Ramos (cell line): ENCODE results near the gene PLEKHA7.
"Not testable (repeated sequence)": the region's sequence is repeated elsewhere in the genome, so short reads cannot be mapped to it uniquely, and the experiment has no call there.

Experiments
- in situ Hi-C: fragments of 300-500 bp; cut with MboI; formaldehyde crosslinking; loops from one replicate; pipeline ENCODE4 v1.14.3; 2022; ENCODE audit warnings: low sequenced_read_pairs; ENCODE audit not compliant: unreplicated experiment

Gene PLEKHA7

DNA sequence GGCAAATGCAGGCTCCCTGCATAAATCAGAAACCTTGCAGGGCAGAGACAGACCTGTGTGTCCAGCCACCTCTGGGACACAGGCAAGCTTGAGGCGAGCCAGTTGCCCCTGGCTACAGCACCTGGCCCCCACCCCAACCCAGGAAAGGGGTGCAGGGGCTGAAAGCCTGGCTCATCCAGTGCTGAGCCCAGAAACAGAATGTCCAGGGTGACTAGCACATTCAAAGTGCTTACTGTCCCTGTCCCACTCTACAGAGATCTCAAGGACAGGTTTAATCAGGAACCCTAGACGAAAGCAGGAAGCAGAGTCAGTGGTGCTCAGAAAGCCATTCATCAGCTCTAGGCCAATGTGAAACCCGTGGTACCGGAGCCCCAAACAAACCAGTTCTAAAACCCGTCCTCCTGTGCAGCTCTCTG lies 31.9 kb downstream of the PLEKHA7 start:
- in situ Hi-C loops = no loop called here

DNA sequence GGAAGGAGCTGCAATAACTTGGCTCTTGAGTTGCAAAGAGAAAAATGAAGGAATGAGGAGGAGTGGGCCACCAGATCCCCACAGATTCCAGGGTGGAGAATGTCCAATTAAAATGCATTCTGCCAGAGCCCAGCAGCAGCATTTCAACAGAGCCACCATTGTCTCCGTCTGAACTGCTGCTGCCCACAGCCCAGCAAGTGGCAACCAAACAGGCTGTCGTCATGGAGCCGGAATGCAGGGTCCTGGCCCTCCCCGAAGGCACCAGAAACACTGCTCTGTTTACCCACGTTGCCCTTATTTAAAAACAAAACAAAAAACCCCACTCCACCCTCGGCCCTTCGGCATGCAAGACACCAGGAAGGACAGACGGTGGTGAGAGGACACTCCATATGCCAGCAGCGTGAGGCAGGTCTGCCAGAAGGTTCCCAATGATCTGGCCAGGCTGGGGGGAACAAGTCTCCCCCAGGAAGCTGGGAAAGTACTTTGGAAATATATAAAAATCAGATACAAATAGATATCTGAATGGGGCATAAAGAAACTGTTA lies 32.5 kb downstream of the PLEKHA7 start:
- in situ Hi-C loops = no loop called here

DNA sequence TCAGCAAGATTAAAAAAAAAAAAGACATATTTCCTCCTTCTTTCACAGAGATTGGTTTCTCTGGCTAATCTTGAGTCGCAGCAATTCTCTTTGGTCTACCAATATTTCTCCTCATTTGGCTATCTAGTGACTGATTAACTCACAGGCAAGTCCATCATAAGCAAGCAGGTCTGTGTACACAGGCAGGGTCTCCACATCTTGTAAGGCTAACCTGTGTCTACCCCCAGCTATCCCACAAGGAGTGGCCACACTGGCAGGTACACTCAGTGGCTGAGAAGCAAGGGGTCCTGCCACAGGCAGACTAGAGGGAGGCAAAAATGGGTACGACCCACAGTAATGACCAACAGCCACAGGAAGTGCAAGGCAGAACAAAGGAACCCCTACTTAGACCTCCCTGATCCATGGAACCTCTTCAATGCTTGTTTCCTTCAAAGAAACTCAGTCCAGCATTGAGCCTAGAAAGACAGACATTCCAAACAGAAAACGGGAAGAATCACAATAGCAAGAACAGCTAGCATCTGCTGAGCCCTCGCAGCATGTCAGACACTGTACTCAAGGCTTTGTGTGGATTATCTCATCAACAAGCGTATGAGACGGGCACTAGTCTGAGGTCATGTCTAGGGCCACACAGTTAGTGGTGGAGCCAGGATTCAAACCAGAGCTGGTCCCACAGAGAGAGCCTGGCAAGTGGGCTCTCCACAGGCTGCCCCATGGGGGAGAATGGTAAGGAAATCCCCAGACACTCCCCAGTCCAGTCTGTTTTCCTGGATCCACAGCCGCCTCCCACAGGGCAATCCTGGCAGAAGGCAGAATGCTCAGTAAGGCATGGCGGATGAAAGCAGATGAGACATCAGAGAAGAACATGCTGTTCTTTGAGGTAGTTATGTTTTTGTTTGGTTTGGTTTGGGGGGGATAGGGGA lies 34.3 kb downstream of the PLEKHA7 start:
- in situ Hi-C loops = no loop called here

DNA sequence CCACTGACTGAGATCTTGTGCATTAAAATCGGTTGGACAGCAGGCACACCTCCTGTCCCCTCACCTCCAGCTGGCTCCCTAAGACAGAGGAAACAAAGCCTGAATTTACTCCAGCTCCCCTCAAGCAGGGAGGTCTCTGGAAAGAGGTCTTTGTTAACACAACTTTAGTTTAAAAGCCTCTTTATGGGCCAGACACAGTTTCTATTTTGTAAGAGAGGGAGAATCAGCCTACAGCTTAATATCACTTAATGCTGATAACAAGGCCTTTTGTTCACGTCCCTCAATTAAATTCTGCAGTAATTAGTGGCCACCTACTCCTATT lies 36.3 kb downstream of the PLEKHA7 start:
- in situ Hi-C loops = no loop called here

DNA sequence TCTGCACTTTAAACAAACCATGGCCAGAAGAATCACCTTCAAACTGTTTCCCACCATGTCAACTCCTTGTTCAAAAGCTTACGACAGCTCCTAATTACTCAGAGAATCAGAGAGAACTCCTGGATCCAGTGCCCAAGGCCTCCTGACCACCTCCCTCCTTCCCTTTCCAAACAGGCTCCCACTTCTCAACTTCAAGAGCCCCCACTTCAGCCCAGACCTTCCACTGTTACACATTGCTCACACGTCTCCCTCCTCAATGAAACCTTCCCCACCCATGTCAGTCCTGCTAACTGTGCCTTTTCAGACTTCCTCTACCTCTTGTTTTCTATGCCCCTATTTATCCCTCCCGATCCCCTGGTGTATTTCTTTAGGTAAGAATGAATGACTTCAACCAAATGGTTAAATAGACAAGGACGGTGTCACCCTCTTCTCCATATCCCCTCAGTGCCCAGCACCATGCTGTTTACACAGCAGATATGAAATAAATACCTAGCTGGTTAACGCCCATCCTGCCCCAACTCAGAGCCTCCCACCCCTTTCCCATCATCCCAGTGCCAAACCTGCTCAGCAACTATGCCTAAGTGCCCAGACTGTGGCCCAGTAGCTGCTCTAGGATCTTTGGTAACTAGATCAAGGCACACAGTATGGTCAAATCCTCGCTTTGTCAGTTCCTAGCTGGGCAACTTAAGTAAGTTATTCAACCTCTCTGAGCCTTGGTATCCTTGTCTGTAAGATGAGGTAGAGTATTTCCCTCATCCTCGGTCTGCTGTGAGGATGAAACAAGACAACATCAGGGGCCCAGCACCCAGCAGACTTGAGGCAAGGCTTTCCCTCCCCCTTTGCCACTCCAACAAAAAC lies 36.8 kb downstream of the PLEKHA7 start:
- in situ Hi-C loops = no loop called here

DNA sequence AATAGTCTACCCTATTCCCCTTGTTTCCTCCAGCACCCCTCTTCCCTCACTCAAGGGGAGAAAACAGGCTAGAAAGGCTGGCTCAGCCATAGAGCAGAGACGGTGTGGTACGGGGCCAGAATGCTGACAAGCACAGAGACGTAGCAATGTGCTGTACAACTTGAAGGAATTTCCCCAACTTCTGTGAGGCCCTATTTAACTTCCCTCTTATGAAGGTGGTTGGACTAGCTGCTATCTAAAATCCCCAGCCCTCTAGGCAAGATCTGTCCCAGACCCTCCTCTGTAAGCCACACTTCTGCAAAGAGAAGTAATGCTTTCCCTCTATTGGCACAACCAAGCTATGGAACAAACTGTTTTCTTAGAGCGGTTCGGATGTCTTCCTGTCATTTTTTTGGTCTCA lies 37.8 kb downstream of the PLEKHA7 start:
- in situ Hi-C loops = no loop called here

DNA sequence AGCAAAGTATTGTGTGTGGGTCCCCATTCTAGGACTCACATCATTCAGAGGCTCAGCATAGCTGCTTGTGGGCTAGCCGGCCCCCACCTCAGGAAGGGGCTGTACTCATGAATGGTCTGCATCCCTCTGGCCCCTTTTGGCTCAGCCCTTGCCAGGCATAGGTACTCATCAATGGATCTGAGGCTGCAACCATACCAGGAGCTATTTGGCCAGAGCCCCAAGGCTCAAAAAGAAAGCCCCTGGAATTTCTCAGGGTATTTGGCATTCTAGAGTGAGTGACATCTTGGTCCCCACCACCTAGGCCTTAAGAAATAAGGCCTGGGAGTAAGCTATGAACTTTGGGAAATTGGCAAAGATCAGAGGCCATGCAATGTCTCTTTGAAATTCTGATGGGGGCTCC lies 38.3 kb downstream of the PLEKHA7 start:
- in situ Hi-C loops = no loop called here

DNA sequence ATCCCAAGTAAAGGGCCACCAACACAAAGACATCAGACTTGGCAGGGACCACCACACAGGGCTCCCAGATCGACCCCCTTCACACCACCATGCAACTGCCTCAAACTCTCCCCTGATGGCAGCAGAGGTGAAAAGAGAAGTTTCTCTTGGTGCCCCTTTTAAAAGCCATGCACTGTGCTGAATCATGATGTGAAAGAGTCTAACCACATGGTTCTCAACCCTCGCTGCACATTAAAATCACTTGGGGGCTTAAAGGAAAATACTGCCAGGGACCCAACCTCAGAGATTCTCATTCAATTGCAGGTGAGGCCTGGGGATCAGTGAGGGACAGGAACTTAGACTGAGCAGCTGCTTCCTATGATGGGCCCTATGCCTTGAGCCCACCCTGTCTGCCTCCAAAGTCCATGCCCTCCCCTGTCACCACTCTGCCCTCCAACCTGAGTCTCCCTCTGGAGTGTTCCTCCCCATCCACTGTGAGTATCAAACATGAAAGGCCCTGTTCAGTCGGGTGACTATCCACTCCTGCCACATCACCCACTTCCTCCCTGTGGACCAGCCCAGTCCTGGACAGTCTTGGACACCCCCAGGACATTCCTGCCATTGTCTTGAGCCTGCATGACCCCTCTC lies 40.8 kb downstream of the PLEKHA7 start:
- in situ Hi-C loops = no loop called here

DNA sequence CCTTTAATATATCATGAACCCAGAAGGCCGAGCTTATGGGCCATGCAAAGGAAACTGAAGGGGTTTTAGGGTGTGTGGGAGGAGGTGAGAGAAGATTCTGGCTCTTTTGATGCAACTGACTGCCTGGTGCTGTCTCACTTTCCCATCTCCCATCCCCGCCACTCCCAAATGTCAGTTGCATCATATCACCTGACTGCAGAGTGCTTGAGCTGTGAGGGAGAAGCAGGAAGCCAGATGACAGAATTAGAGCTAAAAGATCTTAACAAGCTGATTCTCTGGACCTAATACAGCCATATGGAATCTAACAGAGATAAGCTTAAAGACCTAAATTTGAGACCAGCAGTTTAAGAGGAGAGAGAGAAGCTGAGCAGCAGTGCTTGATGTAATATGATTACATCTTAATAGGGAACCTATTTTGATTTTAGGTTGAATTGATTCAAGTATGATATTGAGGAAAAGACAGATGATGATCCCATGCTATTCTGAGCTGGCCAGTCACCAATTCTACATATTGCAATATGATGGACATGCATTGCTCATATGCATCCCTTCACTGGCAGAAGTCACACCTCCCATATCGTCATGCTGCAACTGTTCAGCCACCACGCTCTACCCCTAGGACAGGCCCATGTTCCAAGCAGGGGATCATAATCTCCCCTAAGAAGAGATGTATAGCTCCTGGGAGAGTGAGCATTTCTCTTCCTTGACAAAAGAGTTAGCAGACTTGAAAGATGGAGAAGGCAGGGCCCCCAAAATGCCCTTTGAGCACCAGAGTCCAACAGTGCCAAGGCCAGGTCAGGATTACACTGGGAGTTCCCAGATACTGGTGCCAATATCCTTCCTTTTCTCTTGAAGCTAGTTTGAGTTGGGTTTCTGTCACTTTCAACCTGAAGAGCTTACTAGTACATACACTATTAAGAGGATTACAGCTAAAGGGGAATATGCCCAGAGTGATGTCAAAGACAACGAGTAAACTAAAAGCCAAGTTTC lies 44.9 kb downstream of the PLEKHA7 start:
- in situ Hi-C loops = no loop called here

DNA sequence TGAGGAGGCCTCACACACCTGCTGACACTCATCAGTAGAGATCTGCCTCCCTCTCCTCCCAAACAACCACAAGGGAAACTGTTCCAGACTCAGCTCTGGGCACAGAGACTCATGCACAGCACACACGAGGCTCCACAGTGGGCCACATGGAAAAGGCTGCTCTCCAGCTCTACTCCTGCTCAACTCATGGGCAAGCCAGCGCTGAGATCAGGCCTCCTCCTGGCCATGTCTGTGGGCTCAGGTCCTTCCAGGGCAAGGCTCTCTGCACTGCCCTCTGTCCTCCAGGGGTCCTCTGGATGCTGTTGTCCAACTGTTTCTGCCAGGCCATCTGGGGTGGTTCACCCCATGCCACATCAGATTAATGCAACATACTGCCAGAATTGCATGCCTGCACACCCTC lies 46.0 kb downstream of the PLEKHA7 start:
- in situ Hi-C loops = no loop called here

DNA sequence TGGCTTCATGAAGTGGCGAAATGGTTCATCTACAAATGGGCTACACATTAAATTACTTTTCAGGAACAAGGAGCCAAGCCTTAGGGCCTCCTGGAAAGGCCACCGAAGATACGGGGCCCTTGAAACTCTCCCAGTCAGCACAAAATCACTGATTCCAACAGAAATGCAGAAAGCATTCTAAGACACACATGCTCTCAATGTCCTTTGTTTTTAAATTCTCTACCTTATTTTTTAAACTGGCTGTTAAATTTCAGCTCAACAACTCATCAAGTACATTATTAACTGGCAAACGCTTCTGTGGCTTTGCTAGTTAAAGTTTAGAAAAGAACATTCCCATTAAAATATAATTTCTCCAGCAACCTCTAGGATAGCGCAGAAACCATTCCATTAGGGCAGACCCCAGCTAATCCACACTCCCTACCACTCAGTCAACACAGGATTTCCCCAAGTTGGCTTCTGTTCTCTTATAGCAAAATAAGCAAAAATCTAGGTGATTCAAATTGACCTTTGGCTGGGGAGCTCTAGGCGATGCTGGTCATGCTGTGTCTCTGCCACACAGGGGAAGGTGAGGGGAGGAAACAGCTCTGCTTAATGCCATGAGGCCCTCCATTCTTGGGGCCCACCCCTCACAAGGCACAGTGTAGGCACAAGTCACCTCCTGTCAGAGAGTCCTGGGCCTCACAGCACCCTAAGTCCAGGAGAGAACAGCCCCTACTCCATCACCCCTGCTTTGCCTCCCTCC lies 47.1 kb downstream of the PLEKHA7 start:
- in situ Hi-C loops = no loop called here

DNA sequence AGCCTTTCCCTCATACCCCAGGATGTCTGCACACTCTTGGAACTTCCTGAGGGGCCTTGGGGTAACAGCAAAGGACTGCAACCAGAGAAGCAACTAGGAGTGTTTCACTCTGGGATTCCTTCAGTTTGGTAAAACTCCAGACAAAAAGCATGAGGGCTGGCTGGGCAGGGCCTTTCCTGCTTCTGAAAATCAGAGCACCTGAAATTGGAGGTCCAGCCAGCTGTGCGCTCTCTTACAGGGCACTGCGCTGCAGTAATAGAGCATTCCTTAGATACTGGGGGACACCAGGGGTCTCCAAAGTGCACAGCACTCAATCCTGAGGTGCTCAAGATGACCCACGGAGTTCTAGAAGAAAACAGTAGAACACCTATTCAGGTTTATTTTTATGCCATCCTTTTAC lies 49.7 kb downstream of the PLEKHA7 start:
- in situ Hi-C loops = no loop called here

DNA sequence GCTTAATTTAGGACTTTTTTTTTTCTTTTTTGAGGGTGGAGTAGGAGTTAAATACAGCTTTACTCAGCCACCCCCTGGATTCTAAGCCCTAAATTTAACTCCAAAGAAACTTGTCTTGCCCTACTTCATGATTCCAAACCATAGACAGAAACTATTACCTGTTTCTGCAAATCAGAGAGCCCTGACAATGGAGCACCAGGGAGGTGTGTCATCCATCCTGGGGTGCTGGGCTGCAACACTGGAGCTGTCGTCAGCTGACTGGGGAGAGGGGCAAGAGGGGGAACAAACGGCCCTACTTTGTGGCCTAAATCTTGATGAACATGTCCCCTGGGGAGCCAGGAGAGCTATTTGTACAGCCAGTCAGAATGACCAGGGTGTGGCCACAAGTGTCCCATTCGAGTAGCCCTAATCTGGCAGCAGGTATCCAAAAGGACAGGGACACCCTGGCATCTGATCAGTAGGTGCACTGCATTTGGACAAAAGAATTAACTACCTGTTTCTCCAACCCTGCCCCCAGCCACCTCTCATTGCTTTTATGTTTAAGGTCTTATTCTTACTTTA lies 50.8 kb downstream of the PLEKHA7 start:
- in situ Hi-C loops = no loop called here

DNA sequence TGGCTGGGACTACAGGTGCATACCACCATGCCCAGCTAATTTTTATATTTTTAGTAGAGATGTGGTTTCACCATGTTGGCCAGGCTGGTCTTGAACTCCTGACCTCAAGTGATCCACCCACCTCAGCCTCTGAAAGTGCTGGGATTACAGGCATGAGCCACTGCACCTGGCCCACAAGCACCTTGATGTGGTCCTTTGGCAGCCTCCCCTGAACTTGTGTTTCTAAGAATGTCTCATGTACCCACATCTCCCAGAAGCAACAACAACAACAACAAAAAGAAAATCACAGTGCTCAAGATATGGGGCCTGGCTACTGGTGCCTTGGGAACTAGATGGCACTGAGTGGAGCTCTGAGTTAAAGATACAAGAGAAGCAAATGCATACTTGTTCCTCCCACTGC lies 51.6 kb downstream of the PLEKHA7 start:
- in situ Hi-C loops = not testable (repeated sequence)

DNA sequence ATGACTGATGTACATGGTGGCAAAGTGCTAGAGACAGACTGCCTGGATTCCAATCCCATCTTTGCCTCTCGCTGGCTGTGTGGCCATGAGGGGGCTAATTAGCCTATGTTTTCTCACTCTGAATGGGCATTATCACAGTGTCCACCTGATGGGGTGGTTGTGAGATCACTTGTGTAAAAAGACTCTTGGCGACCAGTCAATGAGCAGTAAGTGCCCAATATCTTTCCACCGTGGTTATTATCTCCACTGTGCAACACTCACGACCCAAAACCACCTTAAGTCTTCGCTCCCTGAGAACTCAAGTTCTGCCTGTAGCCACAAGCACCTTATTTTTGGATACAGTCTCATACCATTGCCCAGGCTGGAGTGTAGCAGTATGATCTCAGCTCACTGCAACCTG lies 52.1 kb downstream of the PLEKHA7 start:
- in situ Hi-C loops = no loop called here

DNA sequence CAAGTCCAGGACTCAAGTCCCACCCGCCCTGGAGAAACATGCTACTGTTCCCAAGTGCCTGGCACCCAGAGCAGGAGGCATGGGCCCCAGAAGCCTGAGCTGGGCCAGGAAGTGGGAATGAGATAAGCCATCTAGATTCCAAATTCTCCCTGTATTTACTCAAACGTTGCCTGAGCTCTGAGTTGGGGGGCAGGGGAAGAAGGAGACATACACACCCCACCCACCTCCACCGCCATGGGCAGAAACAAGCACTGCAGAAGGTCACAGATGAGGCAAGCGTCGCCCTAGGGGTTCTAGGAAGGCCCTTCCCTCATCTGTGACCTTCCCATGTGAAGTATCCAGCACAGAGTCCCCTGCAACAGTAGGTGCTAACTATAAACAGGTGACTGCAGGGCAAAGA lies 54.0 kb downstream of the PLEKHA7 start:
- in situ Hi-C loops = no loop called here

DNA sequence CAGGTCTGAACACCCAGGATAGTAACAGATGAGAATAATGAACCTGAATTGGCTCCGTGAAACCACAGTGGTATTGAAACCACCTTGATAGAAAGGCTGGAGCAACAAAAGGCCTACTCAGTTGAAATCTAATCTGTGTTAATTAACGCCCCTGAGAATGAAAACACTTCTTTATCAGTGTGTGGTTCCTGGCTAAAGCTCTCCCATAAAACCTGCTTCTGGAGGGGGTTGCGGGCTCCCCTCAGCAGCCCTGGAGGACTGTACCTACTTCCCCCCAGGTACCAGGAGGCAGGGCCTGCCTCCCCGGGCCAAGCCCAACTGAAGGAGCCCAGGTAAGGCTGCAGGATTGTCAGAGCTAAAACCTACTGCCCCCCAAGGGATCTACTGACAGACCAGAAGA lies 54.6 kb downstream of the PLEKHA7 start:
- in situ Hi-C loops = no loop called here

DNA sequence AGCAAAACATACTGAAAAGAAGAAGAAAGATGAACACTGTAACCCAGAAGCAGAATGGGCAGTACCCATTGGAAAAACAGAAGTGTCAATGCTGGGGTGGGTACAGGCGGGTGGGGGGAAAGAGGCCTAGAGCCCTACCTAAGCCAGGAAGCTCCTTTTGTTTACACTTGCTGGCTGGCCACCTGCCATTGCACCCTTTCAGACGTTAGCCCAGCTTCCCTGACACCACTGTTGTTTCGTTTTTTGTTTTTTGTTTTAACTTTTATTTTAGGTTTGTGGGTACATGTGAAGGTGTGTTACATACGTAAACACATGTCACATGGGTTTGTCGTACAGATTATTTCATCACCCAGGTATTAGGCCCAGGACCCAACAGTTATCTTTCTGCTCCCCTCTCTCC lies 55.4 kb downstream of the PLEKHA7 start:
- in situ Hi-C loops = no loop called here
